ENCODE measurements around the gene DLX5. TPM values are rescaled to one million over a fixed set of nuclear protein-coding genes. Genes with fewer than 3 reads are reported as not detected.

DLX5 gene
- total and polyA plus RNA-seq, 9 donors: 0.27 to 7.9 (median 1.0) TPM; not detected in 1

DNA sequence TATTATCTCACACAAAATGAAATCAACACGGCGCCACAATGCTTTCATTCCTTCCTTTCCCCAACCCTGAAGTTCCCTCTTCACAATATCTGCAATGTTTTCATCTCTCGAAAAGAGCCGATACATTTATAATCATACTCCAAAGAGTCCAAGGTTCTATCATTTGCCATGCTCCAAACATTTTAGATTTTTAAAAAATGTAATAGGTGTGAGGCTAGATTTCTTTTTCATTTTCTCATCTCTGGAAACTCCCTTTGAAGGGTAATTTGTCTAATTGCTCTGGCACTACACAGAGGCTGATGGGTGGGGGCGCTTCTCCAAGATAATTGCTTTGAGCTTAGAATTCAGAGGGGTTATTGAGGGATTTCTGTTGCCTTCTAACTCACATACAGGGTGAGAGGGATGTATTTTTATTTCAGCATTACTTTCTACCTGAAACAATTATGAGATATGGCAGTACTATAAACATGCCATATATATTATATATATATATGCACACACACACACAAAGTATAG, 4.9 kb downstream of the DLX5 start:
- no peaks in the 10 kb centered on the region for H3K9me3 ChIP-seq
- H3K4me3 ChIP-seq: no peak overlapping the region
- peaks cover 9% of the 10 kb centered on the region for H3K4me1 ChIP-seq (ENCODE audit: insufficient read depth)
- intact Hi-C loops (cut with DNase I): loop anchor here in 3 of 4 donors (10.0 kb wide), 2 partner anchors 1105 to 1295 kb away; no protein-coding TSS in a partner anchor
- H3K36me3 ChIP-seq: no peaks in the 10 kb centered on the region
- H3K27ac ChIP-seq: no peak overlapping the region
- no peaks in the 10 kb centered on the region for H3K27me3 ChIP-seq
- TF ChIP-seq, protein P1, sequence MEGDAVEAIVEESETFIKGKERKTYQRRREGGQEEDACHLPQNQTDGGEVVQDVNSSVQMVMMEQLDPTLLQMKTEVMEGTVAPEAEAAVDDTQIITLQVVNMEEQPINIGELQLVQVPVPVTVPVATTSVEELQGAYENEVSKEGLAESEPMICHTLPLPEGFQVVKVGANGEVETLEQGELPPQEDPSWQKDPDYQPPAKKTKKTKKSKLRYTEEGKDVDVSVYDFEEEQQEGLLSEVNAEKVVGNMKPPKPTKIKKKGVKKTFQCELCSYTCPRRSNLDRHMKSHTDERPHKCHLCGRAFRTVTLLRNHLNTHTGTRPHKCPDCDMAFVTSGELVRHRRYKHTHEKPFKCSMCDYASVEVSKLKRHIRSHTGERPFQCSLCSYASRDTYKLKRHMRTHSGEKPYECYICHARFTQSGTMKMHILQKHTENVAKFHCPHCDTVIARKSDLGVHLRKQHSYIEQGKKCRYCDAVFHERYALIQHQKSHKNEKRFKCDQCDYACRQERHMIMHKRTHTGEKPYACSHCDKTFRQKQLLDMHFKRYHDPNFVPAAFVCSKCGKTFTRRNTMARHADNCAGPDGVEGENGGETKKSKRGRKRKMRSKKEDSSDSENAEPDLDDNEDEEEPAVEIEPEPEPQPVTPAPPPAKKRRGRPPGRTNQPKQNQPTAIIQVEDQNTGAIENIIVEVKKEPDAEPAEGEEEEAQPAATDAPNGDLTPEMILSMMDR (IDR thresholded peaks at IDR 0.05): no peak
- TF ChIP-seq EP300 (IDR thresholded peaks at IDR 0.05): no peak
- no peak for TF ChIP-seq POLR2A (IDR thresholded peaks at IDR 0.05)
- 41 to 68% (median 57%) methylated on average over 5 of the region's 5 CpGs for WGBS, 3 donors
- DNase-seq: no peak

DNA sequence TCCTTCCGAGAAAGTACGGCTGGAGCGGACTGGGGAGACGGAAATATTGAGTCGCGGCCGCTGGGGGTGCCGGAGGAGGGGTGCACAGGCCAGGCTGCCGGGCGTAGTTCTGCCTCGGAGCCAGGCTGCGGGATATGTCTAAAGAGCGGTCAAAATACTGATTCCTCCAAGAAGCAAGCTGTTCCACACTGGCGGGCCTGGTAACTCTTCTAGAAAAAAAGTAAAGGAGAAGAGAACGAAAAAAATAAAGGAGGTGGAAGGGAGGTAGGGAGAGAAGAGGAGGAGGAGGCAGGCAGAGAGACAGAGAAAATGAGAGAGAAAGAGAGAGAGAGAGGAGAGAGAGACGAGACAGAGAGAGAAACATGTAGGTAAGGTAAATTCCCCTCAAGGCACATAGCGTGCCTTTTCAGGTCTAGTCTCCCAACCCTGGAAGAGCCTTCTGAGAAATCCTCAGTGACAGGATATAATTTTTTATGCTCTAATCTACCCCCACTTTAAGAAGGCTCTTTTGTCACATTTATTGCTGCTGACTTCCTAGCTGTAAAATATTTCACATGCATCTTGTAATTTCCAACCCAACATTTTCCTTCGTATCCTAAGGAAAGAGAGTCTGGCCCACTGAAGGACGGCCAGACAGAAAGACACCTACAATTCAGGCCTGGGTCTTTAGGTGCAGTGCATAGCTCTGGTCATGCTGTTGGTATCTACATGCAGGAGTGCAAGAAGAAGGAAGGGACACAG, 5.7 kb downstream of the DLX5 start:
- DNase-seq: no peak
- Histone ChIP-seq H3K4me3 (no peak overlapping the region), H3K27me3 (no peaks in the 10 kb centered on the region), H3K9me3 (no peaks in the 10 kb centered on the region), H3K36me3 (no peaks in the 10 kb centered on the region), H3K4me1 (ENCODE audit: insufficient read depth) (peaks cover 8% of the 10 kb centered on the region), H3K27ac (no peak overlapping the region)
- TF ChIP-seq, protein P1 (IDR thresholded peaks at IDR 0.05): no peak
- TF ChIP-seq EP300 (IDR thresholded peaks at IDR 0.05) (no peak), POLR2A (IDR thresholded peaks at IDR 0.05) (no peak)
- WGBS, 3 donors: 17 to 38% (median 31%) methylated on average over 19 of the region's 19 CpGs
- intact Hi-C loops (cut with DNase I): no loop called here

DNA sequence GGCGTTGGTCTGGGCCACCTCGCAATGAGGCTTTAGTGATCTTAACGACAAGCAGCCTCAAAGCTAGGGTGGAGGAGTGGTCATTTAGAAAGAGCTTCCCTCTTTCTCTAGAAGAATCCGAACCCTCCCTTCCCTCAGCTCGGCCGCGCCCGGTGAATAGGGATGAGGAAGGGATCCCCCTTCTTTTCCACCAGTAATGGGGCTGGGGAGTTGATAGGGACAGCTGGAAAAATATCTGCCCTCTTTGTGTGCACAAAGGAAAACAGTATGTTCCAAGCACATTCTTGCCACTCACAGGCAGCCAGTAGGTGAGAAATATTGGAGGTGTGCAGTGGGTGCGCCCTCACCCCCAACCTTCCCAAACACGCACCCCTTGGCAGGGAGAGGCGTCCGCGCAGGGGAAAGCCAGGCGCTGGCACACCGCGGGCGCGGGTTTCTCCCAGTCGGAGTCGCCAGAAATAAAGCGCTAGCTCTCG, 6.5 kb downstream of the DLX5 start:
- peaks cover 7% of the 10 kb centered on the region for H3K4me1 ChIP-seq (ENCODE audit: insufficient read depth)
- no peak overlapping the region for H3K4me3 ChIP-seq
- DNase-seq: no peak
- H3K27me3 ChIP-seq: no peaks in the 10 kb centered on the region
- WGBS, 3 donors: 13 to 18% (median 15%) methylated on average over 22 of the region's 22 CpGs
- no peaks in the 10 kb centered on the region for H3K9me3 ChIP-seq
- no peak overlapping the region for H3K27ac ChIP-seq
- H3K36me3 ChIP-seq: no peaks in the 10 kb centered on the region
- TF ChIP-seq EP300 (IDR thresholded peaks at IDR 0.05) (no peak), POLR2A (IDR thresholded peaks at IDR 0.05) (no peak)
- TF ChIP-seq, protein P1 (IDR thresholded peaks at IDR 0.05): no peak
- intact Hi-C loops (cut with DNase I): no loop called here

DNA sequence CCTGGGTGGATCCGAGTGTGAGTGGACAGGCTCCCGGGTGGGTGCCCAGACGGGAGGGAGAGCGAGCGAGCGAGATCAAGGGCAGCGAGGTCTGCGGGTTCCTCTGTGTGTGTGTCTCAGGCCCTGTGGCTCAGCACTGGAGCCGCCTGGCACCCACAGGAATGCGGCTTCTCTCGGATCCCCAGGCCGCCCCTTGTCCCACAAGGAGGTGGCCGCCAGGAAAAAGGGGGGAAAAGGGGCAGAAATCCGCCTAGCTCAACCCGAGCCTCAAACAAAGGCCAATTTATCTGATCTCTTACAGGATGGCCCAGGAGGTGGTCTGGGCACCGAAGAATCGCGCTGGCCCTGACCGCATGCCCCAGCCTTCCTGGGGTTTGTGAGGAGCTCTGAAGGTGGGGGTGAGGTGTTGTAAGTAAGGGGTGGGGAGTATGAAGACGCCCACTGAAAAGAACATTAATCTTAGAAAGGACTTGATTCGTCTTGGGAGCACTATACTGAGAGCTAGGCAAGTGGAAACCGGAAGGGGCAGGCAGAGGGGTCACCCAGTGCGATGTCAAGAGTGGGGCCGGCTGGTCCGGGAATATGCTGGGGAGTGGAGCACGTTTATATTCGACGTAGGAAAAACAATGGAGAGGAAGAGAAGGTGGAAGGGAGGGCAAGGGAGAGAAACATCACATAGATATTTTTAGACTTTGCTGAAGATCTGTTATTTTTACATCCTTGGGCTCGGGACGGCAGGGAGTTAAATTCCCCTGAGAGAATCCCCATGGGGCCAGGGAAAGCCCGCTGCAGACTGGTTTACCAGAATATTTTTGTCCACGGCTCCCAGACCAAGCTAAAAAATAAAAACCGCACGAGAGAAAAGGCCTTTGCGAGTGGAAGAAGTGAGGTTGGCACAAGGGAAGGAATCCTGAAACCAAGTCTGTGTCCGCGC, 7.2 kb downstream of the DLX5 start:
- TF ChIP-seq EP300 (IDR thresholded peaks at IDR 0.05) (no peak), POLR2A (IDR thresholded peaks at IDR 0.05) (no peak)
- TF ChIP-seq, protein P1 (IDR thresholded peaks at IDR 0.05): no peak
- 11 to 16% (median 15%) methylated on average over 37 of the region's 37 CpGs for WGBS, 3 donors
- Histone ChIP-seq H3K27me3 (no peaks in the 10 kb centered on the region), H3K27ac (no peak overlapping the region), H3K4me1 (ENCODE audit: insufficient read depth) (peaks cover 7% of the 10 kb centered on the region), H3K4me3 (no peak overlapping the region), H3K9me3 (no peaks in the 10 kb centered on the region), H3K36me3 (no peaks in the 10 kb centered on the region)
- no peak for DNase-seq
- intact Hi-C loops (cut with DNase I): no loop called here
